Pons (tissue), 1 donor: ENCODE data around the gene C16orf90.

ENCODE experiments used
- DNase-seq: peaks from one replicate; pipeline ENCODE4 v3.0.0-alpha.2; 2016; ENCODE audit warnings: low spot score

Gene C16orf90, protein sequence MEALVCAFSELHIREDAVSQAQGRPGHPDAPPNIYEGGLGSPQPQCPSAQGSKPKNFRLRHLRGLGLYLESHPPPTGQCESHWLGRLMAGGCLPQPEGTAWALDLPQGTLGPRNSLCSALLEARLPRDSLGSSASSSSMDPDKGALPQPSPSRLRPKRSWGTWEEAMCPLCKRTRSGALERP

GRCh38 chr16:3495176-3495575 lies at the start of gene C16orf90:
Gene C16orf90 (minus strand): TSS chr16:3495489. CDS start chr16:3495421, 68 bp downstream.
- DNase-seq: no peak

GRCh38 chr16:3542601-3543373 lies 47.5 kb upstream of the C16orf90 start:
- DNase-seq: no peak

DNA sequence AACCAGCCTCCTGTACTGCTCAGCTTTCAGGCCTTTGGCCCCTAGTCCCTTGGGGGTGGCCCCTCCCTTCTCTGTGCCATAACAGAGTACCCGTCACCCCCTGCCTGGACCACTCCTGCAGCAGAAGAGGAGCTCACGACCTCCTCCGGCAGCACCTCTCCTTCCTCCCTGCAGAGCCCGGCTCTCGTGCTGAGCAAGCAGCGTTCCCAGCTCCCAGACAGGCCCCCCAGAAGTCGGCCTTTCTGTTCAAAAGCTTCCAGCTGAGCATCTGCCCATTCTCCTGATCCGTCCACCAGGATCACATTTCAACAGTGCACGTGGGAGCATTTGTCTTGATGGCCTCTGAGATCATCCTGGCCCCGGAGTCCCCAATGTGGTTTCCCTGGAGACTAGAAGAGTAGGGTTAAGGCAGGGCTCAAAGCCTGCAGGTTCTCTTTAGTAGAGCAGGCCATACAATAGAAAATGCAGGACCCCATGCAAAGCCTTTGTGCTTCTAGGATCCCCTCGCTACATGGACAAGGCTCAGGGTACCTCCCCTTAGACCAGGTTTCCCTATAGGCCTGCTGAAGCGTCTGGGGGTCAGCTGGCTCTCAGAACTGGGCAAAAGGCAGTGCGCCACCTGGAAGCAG lies 46.4 kb upstream of the C16orf90 start:
- no peak for DNase-seq

DNA sequence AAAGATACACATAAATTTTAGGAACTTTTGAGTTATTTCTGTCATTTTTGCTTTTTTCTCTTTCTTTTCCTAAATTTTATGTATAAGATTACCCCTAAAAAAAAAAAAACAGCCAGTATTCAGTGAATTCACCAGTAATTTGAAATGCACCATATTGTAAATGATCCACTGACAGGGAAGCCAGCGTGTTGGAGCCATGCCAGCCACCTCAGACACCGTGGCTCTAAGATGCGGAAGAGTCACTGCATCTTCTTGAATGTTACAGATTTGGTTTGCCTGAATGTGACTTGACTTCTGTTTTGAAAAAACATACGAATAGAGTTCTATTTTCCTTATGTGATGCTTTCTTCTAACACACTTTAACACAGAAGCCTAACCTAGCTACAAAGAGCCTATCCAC lies 42.9 kb upstream of the C16orf90 start:
- no peak for DNase-seq

DNA sequence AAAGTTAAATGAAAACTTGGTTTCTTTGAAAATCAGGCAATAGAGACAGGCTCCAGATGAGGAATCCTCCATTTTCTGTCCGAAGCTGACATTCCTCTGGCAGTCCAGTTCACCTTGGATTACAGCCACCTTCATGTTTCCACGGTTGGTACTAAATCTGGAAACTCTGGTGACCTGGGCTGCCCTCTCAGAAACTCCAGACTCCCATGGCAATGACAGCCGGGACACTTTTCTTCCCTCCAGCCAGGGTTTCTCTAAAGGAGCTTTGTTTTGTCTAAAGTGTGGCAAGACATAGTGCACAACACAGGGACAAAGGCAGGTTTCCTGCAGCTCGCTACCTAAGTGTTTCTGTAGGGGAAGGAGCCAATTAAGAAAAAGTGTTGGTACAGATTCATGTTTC lies 41.6 kb upstream of the C16orf90 start:
- peak; percentile 16 for DNase-seq

GRCh38 chr16:3536271-3536731 lies 41.0 kb upstream of the C16orf90 start:
- no peak for DNase-seq

DNA sequence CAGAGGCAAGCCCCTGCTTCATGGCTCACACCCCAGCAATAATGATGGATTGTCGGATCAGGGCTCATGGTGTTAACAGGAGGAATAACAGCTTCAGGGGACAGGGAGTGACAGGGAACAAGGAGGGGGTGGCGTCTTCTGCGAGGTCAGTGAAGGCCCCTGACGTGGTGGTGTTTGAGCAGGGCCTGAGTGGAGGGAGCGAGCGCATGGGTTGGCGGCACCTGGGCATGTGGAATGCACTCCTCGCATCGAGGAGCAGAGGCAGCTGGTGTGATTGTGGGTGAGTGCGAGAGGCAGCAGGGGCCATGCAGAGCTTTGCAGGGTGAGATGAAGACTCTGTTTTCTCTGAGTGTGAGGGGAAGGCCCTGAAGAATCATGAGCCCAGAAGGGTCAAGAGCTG lies 38.8 kb upstream of the C16orf90 start:
- DNase-seq: no peak

DNA sequence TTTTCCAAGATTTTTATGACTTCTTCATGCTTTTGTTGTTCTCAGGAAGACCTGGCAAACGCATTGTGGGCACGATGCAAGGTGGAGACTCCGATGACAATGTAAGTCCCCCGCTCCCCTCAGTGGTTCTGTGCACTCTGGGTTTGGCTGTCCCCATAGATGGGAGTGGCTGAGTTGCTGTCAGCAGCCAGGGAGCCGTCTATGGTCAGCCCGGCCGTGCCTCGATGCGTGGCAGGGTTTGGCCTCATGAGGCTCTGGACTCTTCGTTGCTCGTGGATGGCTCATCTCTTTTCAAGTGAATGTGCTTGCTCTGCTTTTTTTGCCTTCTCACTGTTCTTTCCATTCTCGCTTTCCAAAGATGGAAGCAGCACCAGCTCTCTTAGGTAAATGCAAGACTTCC lies 37.5 kb upstream of the C16orf90 start:
- DNase-seq: no peak

GRCh38 chr16:3530371-3530914 lies 35.2 kb upstream of the C16orf90 start:
- DNase-seq: no peak

DNA sequence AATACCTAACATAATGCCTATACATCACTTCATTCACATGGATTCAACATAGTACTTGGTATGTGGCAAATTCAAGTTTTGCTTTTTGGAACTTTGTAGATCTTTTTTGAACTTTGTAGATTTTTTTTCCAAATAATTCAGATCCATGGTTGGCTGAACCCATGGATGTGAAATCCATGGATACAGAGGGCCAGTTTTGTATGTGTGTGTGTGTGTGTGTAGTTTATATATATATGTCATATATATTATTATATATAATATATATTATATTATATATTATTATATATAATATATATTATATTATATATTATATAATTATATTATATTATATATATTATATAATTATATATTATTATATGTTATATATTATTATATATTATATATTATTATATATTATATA lies 33.9 kb upstream of the C16orf90 start:
- no peak for DNase-seq

DNA sequence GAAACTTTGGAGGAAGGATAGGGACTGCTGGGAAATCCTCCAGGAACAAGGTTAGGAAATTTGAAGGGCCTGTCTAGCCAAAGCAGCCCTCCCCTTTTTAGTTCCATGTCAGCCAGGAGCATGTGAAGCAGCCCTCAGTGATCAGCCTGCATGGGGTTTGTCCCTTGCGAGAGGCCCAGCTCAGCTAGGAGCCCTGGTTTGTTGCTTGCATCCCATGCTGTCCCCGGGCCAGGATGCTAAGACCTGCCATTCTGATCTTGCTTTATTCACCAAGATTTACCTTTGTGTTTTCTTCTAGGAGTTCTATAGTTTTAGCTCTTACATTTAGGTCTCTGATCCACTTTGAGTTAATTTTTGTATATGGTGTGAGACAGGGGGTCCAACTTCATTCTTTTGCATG lies 33.1 kb upstream of the C16orf90 start:
- no peak for DNase-seq

DNA sequence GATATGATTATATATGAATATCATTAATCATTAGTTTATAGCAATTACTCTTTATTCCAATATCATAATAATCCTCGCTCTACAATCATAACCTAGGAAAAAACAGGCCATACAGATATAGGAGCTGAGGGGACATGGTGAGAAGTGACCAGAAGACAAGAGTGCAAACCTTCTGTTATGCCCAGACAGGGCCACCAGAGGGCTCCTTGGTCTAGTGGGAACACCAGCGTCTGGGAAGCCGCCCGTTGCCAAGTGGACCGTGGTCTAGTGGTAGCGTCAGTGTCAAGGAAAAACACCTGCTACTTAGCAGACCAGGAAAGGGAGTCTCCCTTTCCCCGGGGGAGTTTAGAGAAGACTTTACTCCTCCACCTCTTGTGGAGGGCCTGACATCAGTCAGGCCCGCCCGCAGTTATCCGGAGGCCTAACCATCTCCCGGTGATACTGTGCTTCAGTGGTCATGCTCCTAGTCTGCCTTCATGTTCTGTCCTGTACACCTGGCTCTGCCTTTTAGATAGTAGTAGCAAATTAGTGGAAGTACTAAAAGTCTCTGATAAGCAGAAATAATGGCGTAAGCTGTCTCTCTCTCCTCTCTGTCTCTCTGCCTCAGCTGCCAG lies 32.0 kb upstream of the C16orf90 start:
- DNase-seq: peak; percentile 59

- DNase-seq: no peak
Measured at GRCh38 chr16:3525951-3526350, 30.7 kb upstream of the C16orf90 start.

- DNase-seq: no peak
Measured at GRCh38 chr16:3523281-3523680, 28.0 kb upstream of the C16orf90 start.

DNA sequence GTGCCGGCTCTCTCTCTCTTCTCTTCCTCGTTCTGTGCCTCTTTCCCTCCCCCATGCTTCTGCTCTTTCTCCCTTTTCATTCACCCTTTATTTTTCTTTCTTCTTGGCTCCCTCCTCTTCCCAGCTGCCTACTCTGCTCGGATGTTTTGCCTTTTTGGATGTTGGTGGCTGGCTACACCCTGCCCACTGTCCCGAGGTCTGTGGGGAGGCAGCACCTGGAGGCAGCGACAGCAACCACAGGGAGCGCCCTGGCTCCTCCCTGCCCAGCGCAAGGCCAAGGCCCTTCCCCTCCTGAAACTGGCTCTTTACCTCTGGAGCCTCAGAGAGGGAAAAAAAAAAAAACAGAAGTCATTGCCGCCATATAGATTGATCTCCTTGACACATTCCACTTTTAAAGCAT lies 25.6 kb upstream of the C16orf90 start:
- no peak for DNase-seq

- no peak for DNase-seq
Measured at GRCh38 chr16:3520413-3520812, 25.1 kb upstream of the C16orf90 start.

DNA sequence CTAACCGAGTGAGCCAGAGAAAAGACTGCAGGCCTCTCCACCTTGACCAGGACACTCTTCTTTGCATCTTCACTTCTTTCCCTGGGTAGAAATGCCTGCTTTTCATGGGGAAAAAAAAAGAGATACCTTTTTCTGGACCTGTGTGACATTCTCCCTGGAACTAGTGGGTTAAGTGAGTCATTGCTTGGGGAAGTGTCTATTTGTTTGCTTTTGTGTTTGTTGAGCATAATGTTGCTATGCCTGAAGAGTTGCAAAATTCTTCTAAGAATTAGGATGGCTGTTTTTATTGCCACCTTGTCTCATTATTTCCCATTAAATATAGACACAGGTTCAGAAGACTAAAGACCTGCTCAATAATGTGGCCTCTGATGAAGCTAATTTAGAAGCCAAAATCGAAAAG lies 24.3 kb upstream of the C16orf90 start:
- no peak for DNase-seq

GRCh38 chr16:3518986-3519348 lies 23.7 kb upstream of the C16orf90 start:
- no peak for DNase-seq

- no peak for DNase-seq
Measured at GRCh38 chr16:3518292-3518985, 23.1 kb upstream of the C16orf90 start.

GRCh38 chr16:3515897-3516296 lies 20.6 kb upstream of the C16orf90 start:
- DNase-seq: no peak

DNA sequence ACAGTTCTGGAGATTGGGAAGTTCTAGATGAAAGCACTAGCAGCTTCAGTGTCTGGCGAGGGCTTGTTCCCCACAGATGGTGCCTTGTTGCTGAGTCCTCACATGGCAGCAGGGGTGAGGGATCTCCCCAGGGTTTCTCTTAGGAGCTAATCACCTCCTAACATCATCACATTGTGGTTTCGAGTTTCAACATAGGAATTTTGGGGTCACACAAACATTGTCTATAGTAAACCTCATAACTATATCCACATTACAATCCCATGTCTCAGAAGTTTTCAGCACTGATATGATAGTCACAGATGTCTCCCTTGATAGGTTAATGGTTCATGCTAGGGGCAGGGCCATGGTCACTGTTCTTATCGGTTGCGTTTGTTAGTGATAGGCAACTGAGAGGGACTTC lies 19.3 kb upstream of the C16orf90 start:
- no peak for DNase-seq
